ENCODE results near the gene SEMA4C. TPM values are rescaled to one million over a fixed set of nuclear protein-coding genes. Genes with fewer than 3 reads are reported as not detected.

Gene SEMA4C
- total RNA-seq = 1 to 10 TPM; 7.5 to 9.7 (median 9.0) TPM

GRCh38 chr2:96869822-96870625 lies at the start of gene SEMA4C:
Gene SEMA4C (minus strand): TSS chr2:96870080. CDS start chr2:96867886, 2,194 bp downstream.
- Mint-ChIP-seq H3K9me3 (no peaks in the 10 kb centered on the region), H3K36me3 (ENCODE audit: insufficient read depth) (no peaks in the 10 kb centered on the region), H3K4me1 (ENCODE audit: low read depth) (peaks cover 48% of the 10 kb centered on the region), H3K4me3 (peak within 1 kb of the TSS; percentile 77), H3K27me3 (ENCODE audit: low read depth) (no peaks in the 10 kb centered on the region)
- DNase-seq = peak; percentile 55
- peak; percentile 29 to 35 for ATAC-seq

- peaks cover 50% of the 10 kb centered on the region for H3K4me1 Mint-ChIP-seq (ENCODE audit: low read depth)
- H3K36me3 Mint-ChIP-seq (ENCODE audit: insufficient read depth) = peaks cover 4% of the 10 kb centered on the region
- no peak for ATAC-seq
- no peak overlapping the region for H3K4me3 Mint-ChIP-seq
- no peaks in the 10 kb centered on the region for H3K27me3 Mint-ChIP-seq (ENCODE audit: low read depth)
- H3K9me3 Mint-ChIP-seq = peaks cover 10% of the 10 kb centered on the region
- no peak for DNase-seq
Measured at GRCh38 chr2:96918754-96919550, 49.1 kb upstream of the SEMA4C start.

GRCh38 chr2:96918092-96918753 lies 48.3 kb upstream of the SEMA4C start:
- peaks cover 4% of the 10 kb centered on the region for H3K36me3 Mint-ChIP-seq (ENCODE audit: insufficient read depth)
- DNase-seq = no peak
- no peak overlapping the region for H3K4me3 Mint-ChIP-seq
- H3K9me3 Mint-ChIP-seq = peaks cover 10% of the 10 kb centered on the region
- no peaks in the 10 kb centered on the region for H3K27me3 Mint-ChIP-seq (ENCODE audit: low read depth)
- H3K4me1 Mint-ChIP-seq (ENCODE audit: low read depth) = peaks cover 54% of the 10 kb centered on the region
- no peak for ATAC-seq

GRCh38 chr2:96916646-96917543 lies 47.0 kb upstream of the SEMA4C start:
- ATAC-seq = no peak
- H3K27me3 Mint-ChIP-seq (ENCODE audit: low read depth) = no peaks in the 10 kb centered on the region
- H3K4me3 Mint-ChIP-seq = no peak overlapping the region
- no peak for DNase-seq
- peaks cover 4% of the 10 kb centered on the region for H3K36me3 Mint-ChIP-seq (ENCODE audit: insufficient read depth)
- H3K9me3 Mint-ChIP-seq = peaks cover 10% of the 10 kb centered on the region
- H3K4me1 Mint-ChIP-seq (ENCODE audit: low read depth) = peaks cover 62% of the 10 kb centered on the region

- Mint-ChIP-seq H3K9me3 (peaks cover 10% of the 10 kb centered on the region), H3K4me3 (no peak overlapping the region), H3K36me3 (ENCODE audit: insufficient read depth) (peaks cover 4% of the 10 kb centered on the region), H3K27me3 (ENCODE audit: low read depth) (no peaks in the 10 kb centered on the region), H3K4me1 (ENCODE audit: low read depth) (peaks cover 65% of the 10 kb centered on the region)
- no peak for ATAC-seq
- DNase-seq = no peak
Measured at GRCh38 chr2:96916156-96916630, 46.3 kb upstream of the SEMA4C start.

- DNase-seq (no peak), ATAC-seq (no peak)
- Mint-ChIP-seq H3K36me3 (ENCODE audit: insufficient read depth) (peaks cover 4% of the 10 kb centered on the region), H3K4me3 (peak overlapping the region; percentile 71), H3K4me1 (ENCODE audit: low read depth) (peaks cover 73% of the 10 kb centered on the region), H3K9me3 (peaks cover 10% of the 10 kb centered on the region), H3K27me3 (ENCODE audit: low read depth) (no peaks in the 10 kb centered on the region)
Measured at GRCh38 chr2:96914332-96914731, 44.5 kb upstream of the SEMA4C start.

- Mint-ChIP-seq H3K4me1 (ENCODE audit: low read depth) (peaks cover 70% of the 10 kb centered on the region), H3K9me3 (peaks cover 10% of the 10 kb centered on the region), H3K36me3 (ENCODE audit: insufficient read depth) (peaks cover 4% of the 10 kb centered on the region), H3K4me3 (peak overlapping the region; percentile 71), H3K27me3 (ENCODE audit: low read depth) (no peaks in the 10 kb centered on the region)
- DNase-seq (peak; percentile 42), ATAC-seq (peak; percentile 90 to 92)
Measured at GRCh38 chr2:96913398-96914202, 43.7 kb upstream of the SEMA4C start.

GRCh38 chr2:96913117-96913397 lies 43.2 kb upstream of the SEMA4C start:
- Mint-ChIP-seq H3K4me3 (peak overlapping the region; percentile 71), H3K9me3 (peaks cover 10% of the 10 kb centered on the region), H3K27me3 (ENCODE audit: low read depth) (no peaks in the 10 kb centered on the region), H3K4me1 (ENCODE audit: low read depth) (peaks cover 66% of the 10 kb centered on the region), H3K36me3 (ENCODE audit: insufficient read depth) (peaks cover 4% of the 10 kb centered on the region)
- DNase-seq (no peak), ATAC-seq (peak; percentile 29 to 30)

- Mint-ChIP-seq H3K27me3 (ENCODE audit: low read depth) (no peaks in the 10 kb centered on the region), H3K36me3 (ENCODE audit: insufficient read depth) (peaks cover 4% of the 10 kb centered on the region), H3K4me1 (ENCODE audit: low read depth) (peaks cover 64% of the 10 kb centered on the region), H3K9me3 (peaks cover 9% of the 10 kb centered on the region), H3K4me3 (peak overlapping the region; percentile 71)
- ATAC-seq = no peak
- DNase-seq = no peak
Measured at GRCh38 chr2:96912346-96913116, 42.7 kb upstream of the SEMA4C start.

- Mint-ChIP-seq H3K4me1 (ENCODE audit: low read depth) (peaks cover 41% of the 10 kb centered on the region), H3K36me3 (ENCODE audit: insufficient read depth) (no peaks in the 10 kb centered on the region), H3K27me3 (ENCODE audit: low read depth) (no peaks in the 10 kb centered on the region), H3K9me3 (no peaks in the 10 kb centered on the region), H3K4me3 (no peak overlapping the region)
- ATAC-seq = no peak
- no peak for DNase-seq
Measured at GRCh38 chr2:96909611-96910021, 39.7 kb upstream of the SEMA4C start.

- H3K27me3 Mint-ChIP-seq (ENCODE audit: low read depth) = no peaks in the 10 kb centered on the region
- H3K9me3 Mint-ChIP-seq = no peaks in the 10 kb centered on the region
- H3K4me1 Mint-ChIP-seq (ENCODE audit: low read depth) = peaks cover 24% of the 10 kb centered on the region
- DNase-seq (no peak), ATAC-seq (no peak)
- no peaks in the 10 kb centered on the region for H3K36me3 Mint-ChIP-seq (ENCODE audit: insufficient read depth)
- no peak overlapping the region for H3K4me3 Mint-ChIP-seq
Measured at GRCh38 chr2:96907115-96908041, 37.5 kb upstream of the SEMA4C start.

- no peaks in the 10 kb centered on the region for H3K27me3 Mint-ChIP-seq (ENCODE audit: low read depth)
Measured at GRCh38 chr2:96906729-96907114, 36.8 kb upstream of the SEMA4C start.

More at GRCh38 chr2:96906729-96907114, 36.8 kb upstream of the SEMA4C start:
- DNase-seq (no peak), ATAC-seq (no peak)
- H3K36me3 Mint-ChIP-seq (ENCODE audit: insufficient read depth) = no peaks in the 10 kb centered on the region
- H3K4me3 Mint-ChIP-seq = no peak overlapping the region
- peaks cover 18% of the 10 kb centered on the region for H3K4me1 Mint-ChIP-seq (ENCODE audit: low read depth)
- no peaks in the 10 kb centered on the region for H3K9me3 Mint-ChIP-seq
